NCI-H524 (cell line): ENCODE results near the gene TFAP2A.

Experiments used
- DNase-seq, 2 experiments: peaks; one replicate each; lab custom pipeline; 2025; lab: John Stamatoyannopoulos, UW

TFAP2A gene

DNA sequence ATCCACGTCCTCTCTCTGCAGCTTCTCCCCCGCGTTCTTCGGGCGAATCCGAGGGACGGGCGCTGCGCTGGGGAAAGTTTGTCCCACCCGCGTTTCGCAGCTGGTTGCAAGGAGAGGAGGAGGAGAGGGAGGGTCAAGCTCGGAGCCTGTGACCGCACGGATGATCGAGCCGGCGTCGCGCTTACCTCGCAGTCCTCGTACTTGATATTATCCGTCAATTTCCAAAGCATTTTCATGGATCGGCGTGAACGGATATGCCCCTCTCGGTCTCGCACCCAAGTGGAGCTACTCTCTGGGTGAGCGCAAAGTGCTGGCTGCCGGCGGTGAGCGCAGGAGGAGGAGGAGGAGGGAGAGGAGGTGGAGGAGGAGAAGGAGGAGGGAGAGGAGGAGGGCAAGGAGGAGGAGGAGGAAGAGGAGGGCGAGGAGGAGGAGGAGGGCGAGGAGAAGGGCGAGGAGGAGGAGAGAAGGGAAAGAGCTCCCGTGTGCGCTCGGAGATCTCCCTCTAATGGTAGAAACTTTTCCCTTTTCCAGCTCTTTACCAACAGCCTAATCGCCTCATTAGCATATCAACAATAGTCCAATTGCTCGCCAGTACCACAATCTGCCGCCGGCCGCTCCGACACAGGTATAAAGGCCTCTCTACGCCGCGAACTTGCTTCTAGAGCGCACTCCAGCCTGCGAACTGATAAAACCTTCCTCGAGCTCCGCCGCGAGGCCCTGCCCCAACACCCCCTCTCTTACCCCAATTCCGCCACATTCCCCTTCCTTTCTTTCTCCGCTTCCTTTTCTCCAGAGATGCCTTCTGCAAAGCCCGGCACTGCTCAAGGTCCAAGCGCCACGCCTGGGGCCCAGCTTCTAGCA is at the start of gene TFAP2A:
TFAP2A (minus strand) TSS at position 319 of the 861 bp plus-strand sequence; CDS start at position 236, 83 bp downstream.
- DNase-seq, result peak in 1 of 2 experiments; percentile 52

DNA sequence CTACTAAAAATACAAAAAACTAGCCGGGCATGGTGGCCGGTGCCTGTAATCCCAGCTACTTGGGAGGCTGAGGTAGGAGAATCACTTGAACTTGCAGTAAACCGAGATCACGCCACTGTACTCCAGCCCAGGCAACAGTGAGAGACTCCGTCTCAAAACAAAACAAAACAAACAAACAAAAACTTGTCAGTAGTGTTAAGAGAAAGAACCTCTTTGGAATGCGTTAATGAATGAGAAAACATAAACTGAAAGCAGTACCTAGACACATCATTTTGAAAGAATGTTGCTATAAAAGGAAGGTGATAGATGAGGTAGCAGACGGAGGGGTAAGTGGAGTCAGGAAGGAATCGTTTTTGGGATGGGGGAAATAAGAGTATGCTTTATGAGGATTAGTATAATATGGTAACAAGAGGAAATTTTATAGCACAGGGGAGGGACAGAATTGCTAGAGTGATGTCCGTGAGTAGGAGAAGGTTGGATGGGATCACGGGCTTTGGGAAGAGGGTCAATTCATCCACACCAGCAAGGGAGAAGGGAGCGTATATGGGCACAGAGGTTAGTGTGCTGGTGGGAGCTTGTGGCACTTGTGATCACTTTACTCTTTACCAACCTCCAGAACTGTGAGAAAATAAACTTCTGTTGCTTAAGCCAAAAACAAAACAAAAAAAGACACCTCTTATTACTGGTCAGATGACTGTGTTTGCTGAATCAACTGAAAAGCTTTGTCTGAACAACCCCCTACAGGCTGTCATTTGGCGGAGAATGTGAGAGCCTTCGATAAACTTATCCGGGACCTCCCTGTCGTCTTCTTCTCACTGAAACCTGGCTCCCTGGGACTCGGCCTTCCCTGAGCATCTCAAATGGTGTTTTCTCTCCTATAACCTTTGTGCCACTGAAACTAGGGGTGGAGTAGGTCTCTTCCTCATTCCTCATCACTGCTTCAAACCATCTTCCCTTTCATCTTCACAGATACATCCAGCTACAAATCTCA is 48.9 kb upstream of the TFAP2A start:
- DNase-seq, result no peak

DNA sequence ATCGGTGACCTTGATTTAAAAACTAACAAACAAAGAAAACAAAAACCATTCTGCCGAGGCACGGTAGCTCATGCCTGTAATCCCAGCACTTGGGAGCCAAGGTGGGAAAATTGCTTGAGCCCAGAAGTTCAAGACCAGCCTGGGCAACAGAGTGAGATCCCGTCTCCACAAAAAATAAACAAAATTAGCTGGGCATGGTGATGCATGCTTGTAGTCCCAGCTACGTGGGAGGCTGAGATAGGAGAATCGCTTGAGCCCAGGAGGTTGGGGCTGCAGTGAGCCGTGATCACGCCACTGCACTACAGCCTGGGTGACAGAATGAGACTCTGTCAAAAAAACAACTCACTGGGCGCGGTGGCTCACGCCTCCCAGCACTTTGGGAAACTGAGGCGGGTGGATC is 48.2 kb upstream of the TFAP2A start:
- DNase-seq, result no peak

DNA sequence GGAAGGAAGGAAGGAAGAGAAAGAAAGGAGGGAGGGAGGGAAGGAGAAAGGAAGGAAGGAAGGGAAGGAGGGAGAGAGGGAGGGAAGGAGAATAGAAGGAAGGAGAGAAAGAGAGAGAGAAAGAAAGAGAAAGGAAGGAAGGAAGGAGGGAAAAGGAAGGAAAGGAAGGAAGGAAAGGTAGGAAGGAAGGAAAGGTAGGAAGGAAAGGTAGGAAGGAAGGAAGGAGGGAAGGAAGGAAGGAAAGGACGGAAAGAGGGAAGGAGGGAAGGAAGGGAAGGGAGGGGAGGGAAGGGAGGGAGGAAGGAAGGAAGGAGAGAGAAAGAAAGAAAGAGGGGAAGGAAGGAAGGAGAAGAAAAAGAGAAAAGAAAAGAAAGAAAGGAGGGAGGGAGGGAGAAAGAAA is 47.0 kb upstream of the TFAP2A start:
- no peak for DNase-seq

DNA sequence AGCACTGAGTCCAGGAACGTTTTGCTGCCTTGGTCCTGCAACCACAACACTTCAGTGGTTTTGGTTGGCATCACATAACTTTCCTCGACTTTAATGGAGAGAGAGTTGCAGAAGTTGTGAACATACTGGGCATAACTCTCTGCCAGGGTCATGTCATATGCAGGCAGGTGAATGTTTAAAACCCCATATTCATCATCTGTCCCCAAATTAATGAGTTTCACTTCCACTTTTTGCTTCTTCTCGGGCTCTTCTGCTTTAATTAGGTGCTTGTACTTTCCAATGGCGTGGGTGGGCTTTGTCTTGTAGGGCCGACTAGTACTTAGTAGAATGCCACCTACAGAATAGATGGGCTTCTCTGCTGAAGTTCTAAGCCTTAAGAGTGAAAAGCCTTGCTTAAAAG is 45.2 kb upstream of the TFAP2A start:
- DNase-seq, result no peak

DNA sequence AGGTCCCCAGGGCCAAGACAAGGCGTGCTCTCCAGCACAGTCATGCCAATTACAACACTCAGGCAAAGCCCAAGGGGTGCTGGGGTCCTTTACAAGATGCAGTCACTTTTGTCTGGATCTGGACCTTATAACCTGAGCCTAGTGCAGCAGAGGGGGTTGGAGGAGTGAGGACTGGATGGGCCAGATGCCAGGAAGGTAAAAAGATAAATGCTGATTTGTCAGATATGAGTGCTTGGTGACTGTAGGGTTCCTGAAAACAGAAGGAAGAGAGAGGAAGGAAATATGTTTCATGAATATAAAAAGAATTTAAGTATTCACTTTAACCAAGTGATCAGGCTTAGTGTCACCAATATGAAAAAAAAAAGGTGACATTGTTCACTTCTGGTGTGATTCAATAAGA is 43.4 kb upstream of the TFAP2A start:
- no peak for DNase-seq

DNA sequence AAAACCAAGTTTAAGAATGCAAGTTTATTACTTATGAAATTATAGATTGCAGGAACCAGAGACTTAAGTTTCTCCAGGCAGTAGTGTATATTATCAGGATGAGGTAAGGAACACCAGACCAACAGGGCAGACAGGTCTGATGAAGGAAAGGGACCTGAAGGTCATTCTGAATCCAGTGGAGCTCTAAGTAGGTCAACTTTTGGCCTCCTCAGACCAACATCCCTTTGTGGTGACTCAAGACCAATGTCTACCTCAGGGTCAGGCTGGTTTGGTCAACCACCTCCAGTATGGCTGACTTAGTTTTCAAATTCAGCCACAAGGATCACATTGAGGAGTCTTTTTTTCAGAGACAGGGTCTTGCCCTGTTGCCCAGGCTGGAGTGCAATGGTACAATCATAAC is 38.7 kb upstream of the TFAP2A start:
- no peak for DNase-seq

DNA sequence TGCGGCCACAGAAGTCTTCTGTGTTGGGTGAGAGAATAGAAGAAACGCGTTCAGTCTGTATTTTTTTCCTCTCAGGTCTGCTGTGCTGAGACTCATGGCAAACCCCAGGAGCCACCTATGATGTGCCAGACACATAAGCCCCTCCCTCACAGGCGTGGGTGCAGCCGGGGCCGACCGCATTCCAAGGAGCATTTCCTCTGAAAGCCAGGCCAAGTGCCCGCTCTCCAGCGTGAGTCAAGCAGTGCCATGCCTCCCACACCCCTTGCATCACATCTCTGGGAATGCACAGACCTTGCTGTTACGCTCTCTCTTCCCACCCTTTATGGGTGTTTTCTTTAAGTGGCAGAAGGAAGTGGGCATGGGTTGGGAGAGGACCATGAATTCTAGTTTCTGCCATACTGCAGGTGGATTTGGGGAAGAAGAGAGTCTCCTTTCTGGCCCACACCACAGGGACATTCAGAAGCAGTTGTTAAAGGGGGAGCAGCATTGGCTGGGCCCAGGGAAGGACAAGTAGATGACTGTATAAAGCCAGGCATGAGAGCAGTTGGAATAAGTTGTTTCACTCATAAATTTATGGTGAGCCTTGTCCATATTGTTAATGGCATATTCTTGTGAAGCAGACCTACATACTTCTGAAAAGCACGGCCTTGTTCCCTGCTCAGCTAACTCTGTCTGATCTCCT is 37.1 kb upstream of the TFAP2A start:
- no peak for DNase-seq

DNA sequence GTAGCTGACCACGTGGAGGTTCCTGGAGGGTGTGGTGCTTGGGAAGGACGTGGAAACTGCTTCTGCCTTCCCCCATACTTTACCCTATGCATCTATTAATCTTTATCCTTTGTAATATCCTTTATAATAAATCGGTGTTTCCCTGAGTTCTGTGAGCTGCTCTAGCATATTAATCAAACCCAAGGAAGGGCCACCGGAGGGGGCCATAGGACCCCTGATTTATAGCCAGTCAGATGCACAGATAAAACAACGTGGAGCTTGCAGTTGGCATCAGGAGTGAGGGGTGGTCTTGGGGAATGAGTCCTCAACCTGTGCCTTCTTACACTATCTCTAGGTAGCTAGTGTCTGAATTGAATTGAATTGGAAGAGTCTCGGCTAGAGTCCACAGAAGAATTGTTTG is 36.5 kb upstream of the TFAP2A start:
- no peak for DNase-seq

DNA sequence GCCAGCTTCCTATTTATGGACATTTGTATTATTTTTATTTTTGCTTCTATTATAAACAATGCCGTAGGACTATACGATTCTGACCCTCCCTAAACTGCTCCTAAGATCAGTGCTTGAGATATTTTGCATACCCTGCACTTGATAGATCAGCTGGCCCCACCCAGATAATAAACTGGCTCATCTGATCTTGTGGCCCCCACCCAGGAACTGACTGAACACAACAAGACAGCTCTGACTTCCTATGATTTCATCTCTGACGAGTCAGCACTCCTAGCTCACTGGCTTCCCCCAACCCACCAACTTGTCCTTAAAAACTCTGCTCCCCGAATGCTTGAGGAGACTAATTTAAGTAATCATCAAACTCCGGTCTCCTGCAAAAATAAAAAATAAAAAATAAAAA is 34.9 kb upstream of the TFAP2A start:
- DNase-seq, result no peak

DNA sequence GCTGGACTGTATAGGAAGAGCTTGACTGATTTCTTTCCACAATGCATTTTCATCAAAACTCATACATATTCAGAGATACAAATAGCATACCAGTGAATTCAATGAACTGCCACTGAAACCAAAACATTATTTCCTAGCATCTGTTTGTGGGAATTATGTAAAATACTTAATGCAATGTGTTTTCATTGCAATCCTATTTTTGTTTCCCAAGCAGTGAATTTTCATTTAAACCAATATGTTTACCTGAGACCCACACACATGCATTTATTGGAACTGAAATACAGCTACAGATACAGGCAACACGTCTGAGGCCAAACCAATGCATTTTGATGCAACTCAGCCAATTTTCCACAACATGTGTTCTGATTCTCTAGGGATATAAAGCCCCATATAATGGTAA is 33.2 kb upstream of the TFAP2A start:
- no peak for DNase-seq

DNA sequence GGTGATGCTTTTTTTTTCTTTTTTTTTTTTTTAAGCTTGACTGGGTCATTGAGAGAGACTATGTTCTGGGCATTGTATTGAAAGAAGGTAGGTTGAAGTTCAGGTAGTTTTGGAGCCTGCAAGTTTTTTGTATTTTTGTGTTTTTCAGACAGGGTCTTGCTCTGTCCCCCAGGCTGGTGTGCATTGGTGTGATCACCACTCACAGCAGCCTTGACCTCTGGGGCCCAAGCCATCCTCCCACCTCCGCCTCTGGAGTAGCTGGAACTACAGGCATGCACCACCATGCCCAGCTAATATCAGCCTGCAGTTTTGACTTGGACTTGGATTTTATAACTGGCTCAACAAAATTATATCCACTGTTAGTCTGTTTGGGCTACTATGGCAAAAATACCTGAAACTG is 31.7 kb upstream of the TFAP2A start:
- DNase-seq, result no peak

DNA sequence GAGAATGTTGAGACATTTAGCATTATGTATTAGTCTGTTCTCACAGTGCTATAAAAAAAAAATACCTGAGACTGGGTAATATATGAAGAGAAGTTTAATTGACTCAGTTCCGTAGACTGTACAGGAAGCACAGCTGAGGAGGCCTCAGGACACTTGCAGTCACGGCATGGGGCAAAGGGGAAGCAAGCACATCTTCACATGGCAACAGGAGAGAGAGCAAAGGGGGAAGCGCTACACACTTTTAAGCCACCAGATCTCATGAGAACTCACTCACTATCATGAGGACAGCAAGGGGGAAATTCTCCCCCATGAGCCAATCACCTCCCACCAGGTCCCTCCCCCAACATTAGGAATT is 26.8 kb upstream of the TFAP2A start:
- DNase-seq, result no peak

DNA sequence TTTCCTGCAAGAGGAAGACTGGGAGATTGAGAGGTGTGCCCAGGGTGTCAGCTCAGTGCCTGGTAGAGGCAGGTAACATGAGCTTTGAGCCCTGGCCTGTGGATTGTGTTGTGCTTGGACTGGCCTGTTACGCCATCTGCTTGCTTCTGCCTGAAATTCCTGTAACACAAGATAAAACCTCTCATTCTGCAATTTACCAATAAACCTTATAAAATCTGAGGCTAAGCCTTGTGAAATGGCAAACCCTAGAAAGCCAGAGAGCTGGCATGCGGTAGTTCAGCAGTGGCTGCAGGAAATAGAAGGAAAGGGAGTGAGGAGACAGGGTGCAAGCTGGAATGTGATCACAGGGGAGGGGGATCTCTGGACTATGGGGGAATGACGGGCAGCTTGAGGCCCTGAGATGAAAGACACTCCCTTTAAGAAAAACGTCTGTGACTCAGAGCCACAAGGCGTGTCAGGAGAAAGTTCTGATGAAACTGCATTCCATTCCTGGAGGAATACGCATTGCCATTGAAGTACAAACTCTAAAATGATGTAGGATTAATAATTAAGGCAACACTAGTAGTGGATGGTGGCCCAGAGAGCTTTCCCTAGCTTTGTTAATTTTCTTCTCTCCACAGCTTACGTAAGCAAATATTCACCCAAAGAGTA is 26.3 kb upstream of the TFAP2A start:
- no peak for DNase-seq

DNA sequence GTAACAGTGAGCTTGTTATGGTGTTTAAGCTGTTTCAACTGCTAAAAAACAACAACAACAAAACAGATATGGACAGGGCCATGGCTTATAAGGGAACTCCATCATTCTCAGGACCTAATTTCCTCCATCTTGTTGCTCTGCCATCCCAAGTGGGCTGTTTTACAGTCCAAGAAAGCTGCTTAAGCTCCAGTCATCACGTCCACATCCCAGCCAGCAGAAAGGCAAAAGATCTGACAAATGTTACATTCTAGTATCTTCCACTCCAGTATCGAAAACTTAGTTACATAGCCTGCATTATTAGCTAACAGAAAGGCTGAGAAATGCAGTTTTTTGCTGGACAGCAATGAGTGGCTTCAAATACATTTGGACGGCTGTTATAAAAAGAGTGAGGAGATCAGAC is 23.0 kb upstream of the TFAP2A start:
- no peak for DNase-seq

DNA sequence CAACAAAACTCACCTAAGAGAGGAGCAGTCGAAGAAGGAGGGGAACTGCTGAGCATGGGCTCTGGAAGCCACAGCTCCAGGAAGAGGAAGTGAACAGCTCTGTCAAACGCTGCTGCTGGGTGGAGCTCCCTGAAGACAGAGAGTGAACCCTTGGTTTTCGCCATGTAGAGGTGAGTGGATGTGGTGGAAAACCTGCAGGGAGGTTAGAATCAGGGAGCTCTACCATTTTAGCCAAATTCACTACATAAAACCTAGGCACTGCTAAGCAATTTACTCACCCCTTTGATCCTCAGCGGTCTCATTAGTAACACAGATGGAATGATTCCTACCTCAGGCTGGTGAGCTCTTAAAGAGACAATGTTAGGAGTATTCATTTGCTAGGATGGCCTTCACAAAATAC is 19.4 kb upstream of the TFAP2A start:
- no peak for DNase-seq

DNA sequence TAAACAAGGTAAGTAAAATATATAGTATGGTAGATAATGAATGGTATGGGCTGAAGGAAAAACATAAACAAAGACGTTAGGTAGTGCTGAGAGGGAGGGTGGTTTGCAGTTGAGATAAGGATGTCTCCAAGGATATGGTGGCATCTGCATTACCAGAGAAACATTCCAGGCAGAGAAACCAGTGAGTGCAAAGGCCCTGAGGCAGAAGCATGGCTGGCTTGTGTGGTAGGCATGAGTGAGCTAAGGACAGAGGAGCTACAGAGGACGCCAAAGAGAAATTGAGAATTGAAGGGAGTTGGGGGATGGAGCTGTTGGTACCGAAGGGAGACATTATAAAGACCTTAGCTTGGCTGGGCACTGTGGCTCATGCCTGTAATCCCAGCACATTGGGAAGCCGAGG is 18.4 kb upstream of the TFAP2A start:
- no peak for DNase-seq

DNA sequence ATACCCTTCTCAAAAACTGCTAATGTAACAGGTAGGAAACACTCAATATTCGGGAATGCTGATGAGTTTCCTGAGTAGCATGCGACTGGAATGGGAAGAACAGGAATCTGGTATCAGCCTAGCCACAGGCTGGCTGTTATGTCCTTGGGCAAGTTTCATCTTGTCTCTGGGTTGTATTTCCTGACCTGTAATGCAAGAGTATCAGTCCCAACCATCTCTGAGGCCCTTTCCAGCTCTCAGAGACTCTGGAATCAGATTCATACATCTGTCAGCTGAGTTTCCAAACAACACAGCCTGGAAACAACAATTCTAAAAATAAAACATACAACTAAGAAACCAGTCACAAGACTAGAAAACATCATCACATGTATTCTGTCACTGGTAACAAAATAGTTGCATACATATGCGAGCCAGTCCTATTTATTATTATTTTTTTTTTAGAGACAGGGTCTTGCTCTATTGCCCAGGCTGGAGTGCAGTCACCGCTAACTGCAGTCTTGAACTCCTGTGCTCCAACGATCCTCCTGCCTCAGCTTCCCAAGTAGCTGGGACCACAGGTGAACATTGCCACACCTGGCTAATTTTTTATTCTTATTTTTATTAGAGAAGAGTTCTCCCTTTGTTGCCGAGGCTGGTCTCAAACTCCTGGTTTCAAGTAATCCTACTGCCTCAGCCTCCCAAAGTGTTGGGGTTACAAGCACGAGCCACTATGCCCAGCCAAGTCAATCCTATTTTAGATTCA is 16.7 kb upstream of the TFAP2A start:
- DNase-seq, result no peak

DNA sequence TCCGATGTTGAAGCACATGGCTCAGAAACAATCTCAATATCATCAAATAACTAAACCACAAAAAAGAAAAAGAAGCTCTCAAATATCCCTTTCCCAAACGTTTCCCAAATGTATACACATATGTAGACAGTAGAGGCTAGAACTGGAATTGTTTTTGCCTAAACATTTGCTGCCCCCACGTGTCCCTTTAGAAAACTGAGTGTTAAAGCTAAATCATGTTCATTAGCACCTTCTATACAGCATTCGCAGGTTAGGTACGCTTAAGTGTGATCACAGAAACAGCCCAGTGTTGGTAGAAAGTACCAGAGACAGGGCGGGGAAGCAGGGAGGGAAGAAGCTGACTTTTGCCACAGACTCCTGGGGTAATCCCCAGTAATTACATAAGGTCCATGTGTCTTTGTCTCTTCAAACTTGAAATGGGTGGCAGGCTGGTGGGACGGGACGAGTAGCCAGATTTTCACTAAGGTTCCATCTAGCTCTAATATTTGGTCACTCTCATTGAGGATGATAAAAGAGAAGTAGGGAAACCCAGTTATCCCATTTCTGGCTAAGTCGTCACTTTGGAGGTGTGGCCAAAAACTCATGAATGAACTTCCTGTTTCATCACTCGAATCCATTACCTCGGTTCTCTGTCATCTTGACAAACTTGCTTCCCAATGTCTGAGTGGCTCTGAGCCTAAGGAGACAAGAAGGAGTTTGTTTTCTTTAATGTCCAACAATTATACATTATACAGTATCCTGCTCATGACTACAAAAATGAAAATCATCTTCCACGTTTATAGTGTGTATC is 15.0 kb upstream of the TFAP2A start:
- peak; percentile 36 to 65 for DNase-seq

DNA sequence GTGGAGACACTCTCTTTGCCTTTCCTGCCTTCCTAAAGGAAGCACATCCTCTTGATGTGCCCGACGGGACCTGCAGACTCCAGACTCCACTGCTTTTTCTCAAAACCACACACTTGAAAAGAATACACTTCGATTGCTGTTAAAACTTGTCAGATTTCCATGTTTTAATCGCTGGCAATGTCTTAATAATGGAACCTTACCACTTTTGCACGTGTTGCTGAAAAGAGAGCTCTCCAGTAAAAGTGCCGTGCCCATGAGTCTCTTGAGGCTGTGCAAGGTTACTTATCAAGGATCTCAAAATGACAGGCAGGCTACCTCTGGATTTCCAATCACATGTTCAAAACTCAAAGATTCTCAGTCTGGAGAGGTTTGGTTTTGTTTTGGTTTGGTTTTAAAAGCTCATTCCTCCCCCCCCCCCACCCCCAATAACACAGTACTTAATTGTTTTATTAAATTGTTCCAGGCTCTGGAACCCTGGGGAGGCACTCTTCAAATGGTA is 12.0 kb upstream of the TFAP2A start:
- DNase-seq, result no peak
